GM12878 (cell line): ENCODE measurements around the gene ARHGEF3. TPM values are rescaled to one million over a fixed set of nuclear protein-coding genes. Genes with fewer than 3 reads are reported as not detected.

Source experiments
- BCL11A ChIP-seq: IDR thresholded peaks from 2 replicates; pipeline ENCODE4 v1.6.1; 2011; ENCODE audit warnings: low read depth, low read length
- ETV6 ChIP-seq, 2 experiments: fragments of 450-650 bp in 1 of 2; IDR thresholded peaks in 1 of 2; conservative IDR thresholded peaks in 1 of 2; 2 replicates each; pipeline ENCODE4 v1.6.1; 2014; ENCODE audit warnings: antibody characterized with exemption in 1 of 2, borderline replicate concordance in 1 of 2, low read depth in 1 of 2, mild to moderate bottlenecking in 1 of 2, moderate library complexity in 1 of 2
- GABPA ChIP-seq: IDR thresholded peaks from 2 replicates; pipeline ENCODE4 v1.6.1; 2014; ENCODE audit warnings: antibody characterized with exemption, low read depth, mild to moderate bottlenecking, inconsistent platforms
- HDAC6 ChIP-seq: fragments of 200-600 bp; sonication (generic); IDR thresholded peaks from one replicate; pipeline ENCODE4 v1.8.0; 2017; ENCODE audit warnings: antibody characterized with exemption; ENCODE audit not compliant: unreplicated experiment
- MYC ChIP-seq: IDR thresholded peaks from 2 replicates; pipeline ENCODE4 v1.6.1; 2011; ENCODE audit warnings: mild to moderate bottlenecking, low read length, moderate library complexity, inconsistent platforms; ENCODE audit not compliant: insufficient read depth, insufficient replicate concordance, insufficient read length, severe bottlenecking
- NFIC ChIP-seq: IDR thresholded peaks from 2 replicates; pipeline ENCODE4 v1.6.1; 2012; ENCODE audit warnings: low read depth, mild to moderate bottlenecking, inconsistent platforms, low read length, moderate library complexity
- RAD51 ChIP-seq: fragments of 450-650 bp; IDR thresholded peaks from 2 replicates; pipeline ENCODE4 v1.6.1; 2016; ENCODE audit warnings: moderate library complexity, mild to moderate bottlenecking, inconsistent platforms
- TARDBP ChIP-seq: IDR thresholded peaks from 2 replicates; pipeline ENCODE4 v1.6.1; 2016; ENCODE audit warnings: borderline replicate concordance
- ZNF217 ChIP-seq: fragments of 450-650 bp; IDR thresholded peaks from 2 replicates; pipeline ENCODE4 v1.6.1; 2017; ENCODE audit warnings: antibody characterized with exemption, mild to moderate bottlenecking
- polyA plus RNA-seq, 11 experiments: library from polyadenylated mRNA; depleted of rRNA in 4 of 11; unstranded in 6 of 11; stranded (reverse) in 5 of 11; fragments of >200 nt; fragmentation: Nextera tagmentation in 4 of 11; fragmentation: Illumina TruSeq in 1 of 11; extraction: Ambion mirVana in 4 of 11; extraction: Trizol in 1 of 11; gene quantifications; 1 replicate in 1 of 11; 2 replicates in 10 of 11; pipeline versions ENCODE4 v1.2.1 to v1.2.3, GENCODE V29; 2011 to 2016; ENCODE audit warnings: inconsistent platforms in 2 of 11, missing spikeins in 2 of 11, low read depth in 1 of 11
- total RNA-seq, 4 experiments: library from RNA; depleted of rRNA in 3 of 4; stranded (reverse); fragments of >200 nt in 3 of 4; fragmentation: Illumina TruSeq in 1 of 4; extraction: Trizol in 1 of 4; gene quantifications; 2 replicates each; pipeline versions ENCODE4 v1.2.1 to v1.2.3, GENCODE V29; 2013 to 2021
- TF ChIP-seq, protein P1 (sequence below): fragments of 450-650 bp; IDR thresholded peaks from 2 replicates; pipeline ENCODE4 v1.6.1; 2017; ENCODE audit warnings: low read depth, mild to moderate bottlenecking, moderate library complexity

ARHGEF3 gene
- total and polyA plus RNA-seq, 10 of the 15 experiments (the other 5 are each of a cell fraction or from before 2014, with no cell fraction given): 21.8 to 78.7 (median 56.2) TPM

DNA sequence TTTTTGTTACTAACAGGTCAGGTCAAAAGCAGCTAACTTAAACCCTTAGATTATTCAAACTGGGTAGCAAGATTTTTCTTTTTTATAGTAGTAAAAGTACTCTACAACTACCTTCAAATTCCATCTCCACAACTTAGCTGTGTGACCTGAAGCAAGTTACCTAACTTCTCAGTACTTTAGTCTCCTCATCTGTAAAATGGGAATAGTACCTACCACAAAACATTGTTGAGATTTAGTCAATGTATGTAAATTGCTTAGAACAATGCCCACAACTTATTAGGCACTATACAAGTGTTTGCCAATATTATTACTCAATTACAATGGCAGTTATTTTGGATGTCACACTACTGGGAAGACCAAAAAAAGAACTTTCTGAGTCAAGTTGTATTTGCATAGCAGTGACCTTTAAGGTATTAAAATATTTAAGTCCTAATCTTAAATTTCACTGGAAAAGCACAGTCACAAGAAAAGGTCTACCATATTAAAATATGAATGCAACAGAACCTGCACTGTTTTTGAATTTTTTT is 121.6 kb downstream of the ARHGEF3 start (continued):
- TF ChIP-seq, protein P1, sequence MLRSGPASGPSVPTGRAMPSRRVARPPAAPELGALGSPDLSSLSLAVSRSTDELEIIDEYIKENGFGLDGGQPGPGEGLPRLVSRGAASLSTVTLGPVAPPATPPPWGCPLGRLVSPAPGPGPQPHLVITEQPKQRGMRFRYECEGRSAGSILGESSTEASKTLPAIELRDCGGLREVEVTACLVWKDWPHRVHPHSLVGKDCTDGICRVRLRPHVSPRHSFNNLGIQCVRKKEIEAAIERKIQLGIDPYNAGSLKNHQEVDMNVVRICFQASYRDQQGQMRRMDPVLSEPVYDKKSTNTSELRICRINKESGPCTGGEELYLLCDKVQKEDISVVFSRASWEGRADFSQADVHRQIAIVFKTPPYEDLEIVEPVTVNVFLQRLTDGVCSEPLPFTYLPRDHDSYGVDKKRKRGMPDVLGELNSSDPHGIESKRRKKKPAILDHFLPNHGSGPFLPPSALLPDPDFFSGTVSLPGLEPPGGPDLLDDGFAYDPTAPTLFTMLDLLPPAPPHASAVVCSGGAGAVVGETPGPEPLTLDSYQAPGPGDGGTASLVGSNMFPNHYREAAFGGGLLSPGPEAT: no peak
- TF ChIP-seq ETV6 (conservative IDR thresholded peaks at IDR 0.05 in 1 of 2, IDR thresholded peaks at IDR 0.05 in 1 of 2; ENCODE audit: borderline replicate concordance in 1 of 2, low read depth in 1 of 2): no peak
- TF ChIP-seq ZNF217: peak; percentile 33; the same call in 1 of the 2 replicates
- no peak for TF ChIP-seq RAD51
- no peak for TF ChIP-seq HDAC6
- 0 out of 2 replicates have a peak, but pooled peaks have one; percentile 16 for TF ChIP-seq NFIC
- no peak for TF ChIP-seq BCL11A
- TF ChIP-seq GABPA: no peak
- no peak for TF ChIP-seq MYC
- TF ChIP-seq TARDBP: no peak

Other genes with a start within 250 kb of the ARHGEF3 start
- 20.8 and 22.6 TPM in 2 replicates for gene CCDC66, start 244.8 kb downstream of the ARHGEF3 start, total RNA-seq (2014; rRNA removed)
- gene CCDC66, start 244.8 kb downstream of the ARHGEF3 start, total RNA-seq (2014; rRNA removed; fragmentation: Illumina TruSeq; extraction: Trizol): 31.9 and 35.8 TPM in 2 replicates
- gene CCDC66, start 244.8 kb downstream of the ARHGEF3 start, total RNA-seq (2021): 12.8 and 16.2 TPM in 2 replicates
- gene CCDC66, start 244.8 kb downstream of the ARHGEF3 start, polyA plus RNA-seq (2011; rRNA removed): 18.5 and 32.7 TPM in 2 replicates
- gene CCDC66, start 244.8 kb downstream of the ARHGEF3 start, polyA plus RNA-seq (2014; fragmentation: Illumina TruSeq; extraction: Trizol): 20.5 and 31.7 TPM in 2 replicates
- gene CCDC66, start 244.8 kb downstream of the ARHGEF3 start, polyA plus RNA-seq (2014; fragmentation: Nextera tagmentation; extraction: Ambion mirVana): 10 to 100 TPM in 1 of 2 experiments, 1 to 10 TPM in 1; 9.4 to 13.9 TPM
- 11.0 and 14.2 TPM in 2 replicates for gene CCDC66, start 244.8 kb downstream of the ARHGEF3 start, polyA plus RNA-seq (2014; rRNA removed)
- gene CCDC66, start 244.8 kb downstream of the ARHGEF3 start, polyA plus RNA-seq (2016; fragmentation: Nextera tagmentation; extraction: Ambion mirVana): 10 to 100 TPM; 17.7 to 20.0 TPM
- gene TASOR, start 118.7 kb downstream of the ARHGEF3 start, total RNA-seq (2014; rRNA removed): 59.2 and 66.6 TPM in 2 replicates
- gene TASOR, start 118.7 kb downstream of the ARHGEF3 start, total RNA-seq (2014; rRNA removed; fragmentation: Illumina TruSeq; extraction: Trizol): 95.1 and 106 TPM in 2 replicates
- gene TASOR, start 118.7 kb downstream of the ARHGEF3 start, total RNA-seq (2021): 53.7 and 54.5 TPM in 2 replicates
- gene TASOR, start 118.7 kb downstream of the ARHGEF3 start, polyA plus RNA-seq (2011; rRNA removed): 70.3 and 123 TPM in 2 replicates
- 78.2 and 109 TPM in 2 replicates for gene TASOR, start 118.7 kb downstream of the ARHGEF3 start, polyA plus RNA-seq (2014; fragmentation: Illumina TruSeq; extraction: Trizol)
- 10 to 100 TPM; 29.6 to 30.5 TPM for gene TASOR, start 118.7 kb downstream of the ARHGEF3 start, polyA plus RNA-seq (2014; fragmentation: Nextera tagmentation; extraction: Ambion mirVana)
- 36.0 and 51.5 TPM in 2 replicates for gene TASOR, start 118.7 kb downstream of the ARHGEF3 start, polyA plus RNA-seq (2014; rRNA removed)
- gene TASOR, start 118.7 kb downstream of the ARHGEF3 start, polyA plus RNA-seq (2016; fragmentation: Nextera tagmentation; extraction: Ambion mirVana): 10 to 100 TPM; 32.9 to 33.0 TPM